Activated CD8-positive, alpha-beta memory T cell treated with anti-CD3 and anti-CD28 coated beads, Interleukin-2, amount 10 ng/mL, durations not matched to agents 7 days and 5 days (primary cell): ENCODE data around the gene CAT. TPM values are rescaled to one million over a fixed set of nuclear protein-coding genes. Genes with fewer than 3 reads are reported as not detected.

Experiments used
- ATAC-seq: fragments of 150-1000 bp; cut with Tn5 transposase; one replicate; pipeline ENCODE4 v1.10.0; 2021; ENCODE audit warnings: moderate library complexity
- CTCF ChIA-PET: fragments of 350-600 bp; sonication (Branson Sonifier 250); formaldehyde crosslinking; loops from one replicate; lab custom pipeline; 2021; ENCODE audit warnings: antibody characterized with exemption; lab: Charles Lee
- DNase-seq: peaks from one replicate; pipeline ENCODE4 v3.0.0-alpha.2; 2020
- H3K27ac Mint-ChIP-seq: one replicate; pipeline ENCODE4 v1.8.0; 2021; ENCODE audit warnings: mild to moderate bottlenecking, mixed read lengths
- H3K27me3 Mint-ChIP-seq: one replicate; pipeline ENCODE4 v1.8.0; 2021; ENCODE audit warnings: mixed read lengths
- H3K36me3 Mint-ChIP-seq: one replicate; pipeline ENCODE4 v1.8.0; 2021; ENCODE audit warnings: mild to moderate bottlenecking, mixed read lengths
- H3K4me1 Mint-ChIP-seq: one replicate; pipeline ENCODE4 v1.8.0; 2021; ENCODE audit warnings: mixed read lengths
- H3K4me3 Mint-ChIP-seq: one replicate; pipeline ENCODE4 v1.8.0; 2021; ENCODE audit warnings: mild to moderate bottlenecking, moderate library complexity, mixed read lengths
- H3K9me3 Mint-ChIP-seq: one replicate; pipeline ENCODE4 v1.8.0; 2022; ENCODE audit warnings: low read depth, mixed read lengths
- total RNA-seq, 2 experiments: library from RNA; stranded (reverse); gene quantifications; one replicate each; pipeline ENCODE4 v1.2.3, GENCODE V29; 2021

Gene CAT
- total RNA-seq, 2 experiments from 2014 or later, result 21.6 to 30.1 TPM

DNA sequence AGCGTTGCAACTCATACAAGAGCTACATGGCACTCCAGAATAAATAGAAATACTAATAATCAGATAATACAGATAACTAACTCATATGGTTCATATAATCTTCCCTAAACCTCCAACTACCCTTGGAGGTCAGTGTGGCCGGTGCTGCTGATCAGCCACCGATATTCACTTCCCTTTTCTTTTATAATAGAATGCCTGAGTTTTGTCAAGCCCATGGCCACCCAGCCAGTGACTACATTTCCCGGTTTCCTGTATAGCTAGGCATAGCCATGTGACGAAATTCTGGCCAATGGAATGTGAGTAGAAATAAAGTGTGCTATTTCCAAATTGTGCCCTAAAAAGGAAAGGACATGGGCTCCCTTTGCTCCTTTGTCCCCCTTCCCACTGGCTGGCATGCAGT is 5.9 kb upstream of the CAT start:
- no peaks in the 10 kb centered on the region for H3K9me3 Mint-ChIP-seq
- H3K36me3 Mint-ChIP-seq, result no peaks in the 10 kb centered on the region
- no peak overlapping the region for H3K4me3 Mint-ChIP-seq
- peaks cover 7% of the 10 kb centered on the region for H3K4me1 Mint-ChIP-seq
- CTCF ChIA-PET, result interaction anchor here (1.2 kb wide), 1 partner anchor 36 kb away, joined by 3 read pairs; no protein-coding TSS in a partner anchor
- H3K27me3 Mint-ChIP-seq, result peaks cover 13% of the 10 kb centered on the region
- no peak for ATAC-seq
- H3K27ac Mint-ChIP-seq, result no peak overlapping the region
- DNase-seq, result no peak

DNA sequence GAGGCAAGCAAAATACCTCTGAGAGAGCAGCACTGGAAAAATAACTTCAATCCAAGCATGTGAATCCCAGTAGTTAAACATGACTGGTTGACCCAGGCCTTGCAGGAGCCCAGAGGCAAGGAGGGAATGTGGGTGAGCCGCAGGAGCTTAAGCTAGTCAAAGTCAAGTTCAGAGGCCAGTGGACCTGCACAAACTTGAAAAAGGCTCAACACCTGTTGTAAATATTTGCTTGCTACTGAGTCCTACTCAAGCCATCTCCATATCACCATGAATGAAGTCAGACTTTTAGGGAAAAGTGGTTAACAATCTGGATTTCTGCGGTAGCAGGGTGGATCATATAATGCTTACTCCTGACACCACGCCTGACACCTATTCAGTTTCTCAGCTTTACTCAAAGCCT is 4.8 kb upstream of the CAT start:
- no peaks in the 10 kb centered on the region for H3K36me3 Mint-ChIP-seq
- H3K9me3 Mint-ChIP-seq, result no peaks in the 10 kb centered on the region
- H3K27ac Mint-ChIP-seq, result no peak overlapping the region
- no peak for DNase-seq
- no peak for ATAC-seq
- H3K27me3 Mint-ChIP-seq, result peaks cover 11% of the 10 kb centered on the region
- CTCF ChIA-PET, result no interaction called here
- H3K4me1 Mint-ChIP-seq, result peaks cover 7% of the 10 kb centered on the region
- H3K4me3 Mint-ChIP-seq, result no peak overlapping the region

DNA sequence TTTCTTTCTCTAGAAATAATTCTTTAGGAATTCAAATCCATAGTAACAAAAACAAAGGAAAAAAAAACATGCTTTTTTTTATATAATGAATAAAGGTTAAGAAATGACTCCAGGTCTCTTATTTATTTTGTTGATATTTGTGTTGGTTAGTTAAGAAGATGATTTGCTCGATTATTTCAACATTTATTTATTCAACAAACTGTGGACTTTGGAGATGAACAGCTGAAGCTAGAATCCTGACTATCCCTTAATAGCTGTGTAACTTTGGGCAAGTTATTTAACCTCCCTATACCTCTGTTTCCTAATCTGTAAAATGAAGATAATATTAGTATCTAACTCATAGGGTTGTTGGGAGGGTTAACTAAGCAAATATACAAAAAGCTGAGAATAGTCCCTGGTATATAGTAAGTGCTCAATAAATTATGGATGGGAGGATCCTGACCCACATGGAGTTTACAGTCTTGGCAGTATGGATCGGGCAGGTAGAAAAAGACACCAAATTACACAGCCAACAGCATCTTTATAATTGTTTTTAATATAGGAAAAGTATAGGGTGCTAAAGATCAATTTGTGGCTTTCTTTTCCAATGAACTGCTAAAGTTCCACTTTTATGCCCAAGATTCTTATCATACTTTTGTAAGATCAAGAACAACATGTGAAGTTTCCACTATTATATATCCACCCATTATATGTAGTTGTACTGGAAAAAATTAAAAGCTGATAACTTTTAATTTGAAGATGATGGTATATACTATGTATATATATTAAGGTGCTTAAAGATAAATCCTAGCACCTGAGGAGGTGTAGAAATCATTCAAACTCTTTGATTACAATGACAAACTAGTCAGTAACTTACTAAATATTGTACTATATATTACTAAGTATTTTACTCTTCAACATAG is 1.3 kb upstream of the CAT start:
- CTCF ChIA-PET, result interaction anchor here (0.9 to 2.0 kb wide), 5 partner anchors 10 to 263 kb away, joined by 3 to 5 read pairs (median 3); partner anchors contain the start of gene ABTB2
- Mint-ChIP-seq H3K4me1 (peaks cover 18% of the 10 kb centered on the region), H3K27me3 (peaks cover 2% of the 10 kb centered on the region), H3K36me3 (peaks cover 5% of the 10 kb centered on the region), H3K9me3 (no peaks in the 10 kb centered on the region), H3K27ac (no peak overlapping the region), H3K4me3 (no peak overlapping the region)
- DNase-seq (no peak), ATAC-seq (no peak)

DNA sequence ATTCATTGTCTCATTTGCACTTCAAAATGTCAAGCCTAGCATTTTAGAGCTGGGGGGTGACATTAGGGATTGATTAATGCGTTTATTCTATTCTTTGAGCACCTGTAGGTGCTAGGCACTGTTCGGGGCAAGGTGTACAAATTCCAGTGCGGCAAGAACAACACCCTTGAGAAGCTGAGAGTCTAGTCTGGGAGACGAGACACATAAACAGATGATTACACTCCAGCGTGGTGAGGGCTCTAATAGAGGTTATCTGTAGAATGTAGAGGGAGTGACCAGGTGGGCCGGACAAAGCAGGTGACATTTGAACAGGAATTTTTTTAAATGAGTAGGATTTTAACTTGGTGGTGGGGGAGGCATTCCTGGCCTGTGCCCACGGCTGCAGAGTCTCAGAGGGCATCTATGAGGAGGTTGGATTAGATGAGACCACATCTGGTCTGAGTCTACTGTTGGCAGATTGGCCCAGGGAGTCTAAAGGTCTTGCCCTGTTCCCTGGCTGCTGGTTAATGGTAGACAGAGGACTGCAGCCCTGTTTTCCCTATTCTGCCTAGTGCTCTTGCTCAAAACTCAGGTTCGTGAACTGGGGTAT is 970 bp downstream of the CAT start:
- peak overlapping the region; percentile 94 for H3K4me3 Mint-ChIP-seq
- no peaks in the 10 kb centered on the region for H3K27me3 Mint-ChIP-seq
- H3K9me3 Mint-ChIP-seq, result no peaks in the 10 kb centered on the region
- CTCF ChIA-PET, result interaction anchor here (1.3 to 1.6 kb wide), 3 partner anchors 9 to 452 kb away, joined by 3 to 5 read pairs (median 4); no protein-coding TSS in a partner anchor
- peak overlapping the region; percentile 89 for H3K27ac Mint-ChIP-seq
- ATAC-seq (no peak), DNase-seq (no peak)
- H3K4me1 Mint-ChIP-seq, result peaks cover 18% of the 10 kb centered on the region
- peaks cover 5% of the 10 kb centered on the region for H3K36me3 Mint-ChIP-seq

DNA sequence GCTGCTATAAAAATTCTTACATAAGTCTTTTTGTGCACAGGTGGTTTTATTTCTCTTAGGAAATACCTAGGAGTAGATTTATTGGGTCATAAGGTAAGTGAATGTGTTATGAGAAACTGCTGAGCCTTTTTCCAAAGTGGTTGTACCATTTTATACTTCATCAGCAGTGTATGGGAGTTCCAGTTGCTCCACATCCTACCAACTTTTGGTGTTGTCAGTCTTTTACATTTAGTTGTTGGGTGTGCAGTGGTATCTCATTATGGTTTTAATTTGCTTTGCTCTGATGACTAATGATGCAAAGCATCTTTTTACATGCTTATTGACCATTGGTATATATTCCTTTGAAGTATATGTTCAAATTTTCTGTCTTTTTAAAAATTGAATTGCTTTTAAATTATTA is 3.1 kb downstream of the CAT start:
- Mint-ChIP-seq H3K36me3 (peaks cover 5% of the 10 kb centered on the region), H3K4me3 (no peak overlapping the region), H3K4me1 (peaks cover 15% of the 10 kb centered on the region), H3K27ac (no peak overlapping the region), H3K9me3 (no peaks in the 10 kb centered on the region), H3K27me3 (no peaks in the 10 kb centered on the region)
- DNase-seq (no peak), ATAC-seq (no peak)
- CTCF ChIA-PET, result interaction anchor here (1.7 kb wide), 1 partner anchor 51 kb away, joined by 3 read pairs; no protein-coding TSS in a partner anchor

DNA sequence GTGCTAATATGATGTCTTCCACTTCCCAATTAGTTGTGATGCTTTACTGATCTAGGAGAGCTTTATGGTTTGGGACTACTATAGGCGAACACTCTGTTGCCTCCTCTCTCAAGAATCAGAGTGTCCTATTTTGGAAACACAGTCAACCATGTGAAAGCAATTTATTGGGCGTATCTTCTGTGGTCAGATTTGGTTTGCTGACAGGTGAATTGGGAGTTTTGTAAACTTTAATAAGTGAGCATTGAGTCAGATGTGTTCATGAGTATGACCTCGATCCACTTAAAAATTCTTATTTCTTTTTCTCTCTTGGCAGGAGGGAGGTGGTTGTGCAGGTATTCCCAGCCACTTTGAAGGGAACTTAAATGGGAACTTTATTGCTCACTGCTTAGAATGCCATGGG is 4.4 kb downstream of the CAT start:
- Mint-ChIP-seq H3K9me3 (no peaks in the 10 kb centered on the region), H3K27ac (no peak overlapping the region), H3K4me3 (no peak overlapping the region), H3K4me1 (peaks cover 20% of the 10 kb centered on the region), H3K27me3 (no peaks in the 10 kb centered on the region), H3K36me3 (peaks cover 5% of the 10 kb centered on the region)
- CTCF ChIA-PET, result no interaction called here
- DNase-seq (no peak), ATAC-seq (no peak)

DNA sequence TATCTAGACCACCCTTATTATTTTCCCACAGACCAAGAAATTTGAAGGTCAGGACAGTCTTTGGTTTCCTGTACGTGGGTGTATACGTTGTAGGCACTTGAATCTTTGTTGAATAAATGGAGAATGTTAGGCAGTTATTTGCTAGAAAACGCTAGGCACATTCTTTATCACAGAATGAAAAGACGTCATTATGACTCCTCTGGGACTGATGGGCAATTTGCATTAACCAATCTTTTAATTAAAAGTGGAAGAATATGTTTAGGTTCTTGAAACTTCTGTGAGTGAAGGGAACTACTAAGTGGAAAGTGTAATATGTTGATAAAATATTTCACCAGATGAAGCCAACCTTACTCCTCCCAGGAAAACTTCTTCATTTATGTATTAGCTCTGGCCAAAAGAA is 5.7 kb downstream of the CAT start:
- no peak for ATAC-seq
- peaks cover 7% of the 10 kb centered on the region for H3K36me3 Mint-ChIP-seq
- no peaks in the 10 kb centered on the region for H3K27me3 Mint-ChIP-seq
- peaks cover 27% of the 10 kb centered on the region for H3K4me1 Mint-ChIP-seq
- H3K27ac Mint-ChIP-seq, result no peak overlapping the region
- DNase-seq, result no peak
- no peaks in the 10 kb centered on the region for H3K9me3 Mint-ChIP-seq
- H3K4me3 Mint-ChIP-seq, result no peak overlapping the region
- CTCF ChIA-PET, result no interaction called here

DNA sequence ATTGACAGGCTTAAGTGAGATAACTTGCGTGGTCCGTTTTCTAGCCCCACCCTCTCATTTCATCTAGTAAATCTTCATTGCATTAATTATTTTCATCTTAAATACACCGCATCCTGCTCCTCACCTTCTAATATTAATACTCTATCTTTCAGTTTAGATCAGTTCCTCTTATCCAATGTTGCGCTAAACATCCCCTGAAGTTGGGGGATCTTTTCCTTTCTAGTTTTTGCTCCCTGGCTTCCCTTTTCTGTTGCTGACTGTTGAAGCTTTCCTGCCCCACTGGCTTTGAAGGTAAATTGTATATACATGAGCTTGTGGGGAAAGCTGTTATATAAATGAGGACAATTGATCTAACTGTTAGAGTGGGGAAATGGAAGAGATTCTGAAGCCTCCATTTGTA is 7.2 kb downstream of the CAT start:
- peaks cover 17% of the 10 kb centered on the region for H3K4me1 Mint-ChIP-seq
- ATAC-seq (no peak), DNase-seq (no peak)
- no peaks in the 10 kb centered on the region for H3K27me3 Mint-ChIP-seq
- H3K27ac Mint-ChIP-seq, result no peak overlapping the region
- H3K4me3 Mint-ChIP-seq, result no peak overlapping the region
- H3K9me3 Mint-ChIP-seq, result no peaks in the 10 kb centered on the region
- CTCF ChIA-PET, result no interaction called here
- peaks cover 9% of the 10 kb centered on the region for H3K36me3 Mint-ChIP-seq

DNA sequence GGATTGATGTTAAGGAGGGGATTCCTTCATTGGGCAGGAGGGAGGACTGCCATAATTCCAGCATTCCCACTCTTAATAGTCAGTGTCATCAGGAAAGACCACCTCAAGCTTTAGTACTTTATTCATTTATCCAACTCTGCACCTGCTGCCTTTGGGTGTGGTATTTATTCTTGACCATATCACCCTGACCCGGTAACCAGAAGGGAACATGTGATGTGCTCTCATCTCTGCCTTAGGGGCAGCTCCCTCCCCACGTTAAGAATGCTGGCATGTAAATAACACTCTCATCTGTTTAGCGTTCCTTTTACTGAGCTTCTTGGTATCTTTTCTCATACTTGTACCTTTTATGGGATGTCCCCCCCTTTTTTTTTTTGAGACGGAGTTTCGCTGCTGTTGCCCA is 7.7 kb downstream of the CAT start:
- DNase-seq (no peak), ATAC-seq (no peak)
- H3K4me1 Mint-ChIP-seq, result peaks cover 17% of the 10 kb centered on the region
- H3K36me3 Mint-ChIP-seq, result peaks cover 7% of the 10 kb centered on the region
- no peaks in the 10 kb centered on the region for H3K9me3 Mint-ChIP-seq
- CTCF ChIA-PET, result no interaction called here
- no peak overlapping the region for H3K4me3 Mint-ChIP-seq
- no peak overlapping the region for H3K27ac Mint-ChIP-seq
- no peaks in the 10 kb centered on the region for H3K27me3 Mint-ChIP-seq

DNA sequence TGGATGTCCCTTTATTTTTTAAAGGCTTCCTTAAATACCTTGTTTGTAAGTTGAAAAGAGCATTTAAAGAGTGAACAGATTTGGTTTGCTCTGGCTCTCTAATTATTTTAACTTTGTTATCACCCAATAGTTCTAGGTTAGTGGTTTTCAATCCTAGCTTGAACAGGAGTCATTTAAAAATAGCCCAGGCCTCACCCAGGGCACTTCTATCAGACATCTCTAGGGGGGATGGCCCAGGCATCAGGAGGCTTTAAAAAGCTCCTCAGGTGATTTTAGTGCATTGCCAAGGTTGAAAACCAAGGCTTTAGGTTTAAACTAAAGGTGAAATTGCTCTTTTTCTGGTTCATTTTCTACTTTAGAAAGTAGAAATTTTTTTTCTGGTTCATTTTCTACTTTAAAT is 8.3 kb downstream of the CAT start:
- Mint-ChIP-seq H3K27me3 (no peaks in the 10 kb centered on the region), H3K4me1 (peaks cover 17% of the 10 kb centered on the region), H3K4me3 (no peak overlapping the region), H3K9me3 (no peaks in the 10 kb centered on the region), H3K27ac (no peak overlapping the region), H3K36me3 (peaks cover 8% of the 10 kb centered on the region)
- CTCF ChIA-PET, result interaction anchor here (0.9 to 1.9 kb wide), 2 partner anchors 9 to 21 kb away, joined by 3 to 5 read pairs; no protein-coding TSS in a partner anchor
- DNase-seq, result no peak
- ATAC-seq, result no peak

DNA sequence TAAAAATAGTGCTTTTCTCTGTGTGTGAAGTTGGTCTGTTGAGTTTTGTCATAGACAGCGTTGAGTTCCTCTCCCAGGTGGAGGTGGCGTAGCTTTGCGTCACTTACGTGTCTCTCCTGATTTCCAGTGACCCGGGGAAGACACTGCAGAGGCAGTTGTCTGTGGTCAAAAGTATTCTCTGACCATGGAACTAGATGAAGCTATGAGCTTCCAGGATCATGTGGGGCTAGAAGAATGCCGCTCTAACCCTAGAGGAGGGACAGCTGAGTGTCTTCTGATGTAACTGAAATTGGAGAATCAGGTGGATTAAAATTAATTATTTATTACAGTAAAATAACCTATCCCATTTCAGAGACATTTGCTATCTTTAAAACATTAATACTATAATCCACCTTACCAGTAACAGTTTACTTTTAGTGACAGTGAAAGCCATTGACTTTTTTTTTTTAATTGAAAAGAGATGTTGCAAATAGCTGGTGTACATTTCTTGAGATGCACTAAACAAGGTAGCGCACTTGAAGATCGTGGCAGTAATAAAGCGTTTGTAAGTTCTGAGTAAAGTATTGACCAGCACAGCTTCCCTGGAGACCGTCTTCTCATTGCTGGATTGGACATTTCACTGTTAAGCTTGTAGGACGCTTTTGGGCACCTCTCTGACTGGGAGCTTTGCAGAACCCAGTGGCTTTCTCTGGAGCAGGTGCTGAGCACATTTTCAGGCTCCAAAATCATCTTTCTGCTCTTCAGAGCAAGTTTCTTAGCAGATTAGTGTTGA is 9.7 kb downstream of the CAT start:
- H3K9me3 Mint-ChIP-seq, result no peaks in the 10 kb centered on the region
- no peak for ATAC-seq
- H3K27me3 Mint-ChIP-seq, result no peaks in the 10 kb centered on the region
- H3K27ac Mint-ChIP-seq, result peak overlapping the region; percentile 10
- CTCF ChIA-PET, result interaction anchor here (1.9 kb wide), 1 partner anchor 20 kb away, joined by 5 read pairs; no protein-coding TSS in a partner anchor
- H3K36me3 Mint-ChIP-seq, result peaks cover 15% of the 10 kb centered on the region
- no peak overlapping the region for H3K4me3 Mint-ChIP-seq
- peaks cover 17% of the 10 kb centered on the region for H3K4me1 Mint-ChIP-seq
- no peak for DNase-seq

DNA sequence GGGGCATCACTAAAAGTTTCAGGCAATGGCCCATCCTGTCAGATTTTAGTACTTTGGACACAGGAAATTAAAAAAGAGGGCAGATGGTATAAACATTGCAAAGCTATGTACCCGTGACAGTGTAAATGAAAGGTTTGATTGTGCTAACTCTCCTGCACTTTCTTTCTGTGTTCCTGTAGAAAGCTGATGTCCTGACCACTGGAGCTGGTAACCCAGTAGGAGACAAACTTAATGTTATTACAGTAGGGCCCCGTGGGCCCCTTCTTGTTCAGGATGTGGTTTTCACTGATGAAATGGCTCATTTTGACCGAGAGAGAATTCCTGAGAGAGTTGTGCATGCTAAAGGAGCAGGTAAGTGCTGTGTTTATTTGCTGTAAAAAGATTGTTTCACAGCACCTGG is 10.3 kb downstream of the CAT start:
- DNase-seq (no peak), ATAC-seq (peak; percentile 42)
- H3K27me3 Mint-ChIP-seq, result no peaks in the 10 kb centered on the region
- CTCF ChIA-PET, result interaction anchor here (0.6 kb wide), 1 partner anchor 20 kb away, joined by 3 read pairs; no protein-coding TSS in a partner anchor
- no peak overlapping the region for H3K4me3 Mint-ChIP-seq
- peaks cover 17% of the 10 kb centered on the region for H3K4me1 Mint-ChIP-seq
- peak overlapping the region; percentile 10 for H3K27ac Mint-ChIP-seq
- H3K36me3 Mint-ChIP-seq, result peaks cover 20% of the 10 kb centered on the region
- no peaks in the 10 kb centered on the region for H3K9me3 Mint-ChIP-seq

DNA sequence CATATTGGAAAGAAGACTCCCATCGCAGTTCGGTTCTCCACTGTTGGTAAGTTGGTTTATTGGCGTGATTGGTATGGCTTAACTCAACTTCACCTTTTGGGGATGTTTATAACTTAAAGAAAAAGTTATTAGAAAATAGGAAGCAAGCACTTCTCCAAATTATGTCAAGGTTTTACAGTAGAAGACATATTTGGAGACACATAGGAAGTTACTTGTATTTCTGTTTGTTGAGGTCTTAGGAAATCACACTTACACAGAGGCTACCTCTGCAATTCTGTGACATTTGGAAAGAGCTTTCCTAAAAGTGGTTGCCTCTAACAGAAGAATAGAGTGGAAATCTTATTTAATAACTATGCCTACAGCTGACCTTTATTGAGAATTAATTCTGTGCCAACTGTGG is 12.3 kb downstream of the CAT start:
- no peaks in the 10 kb centered on the region for H3K9me3 Mint-ChIP-seq
- peaks cover 17% of the 10 kb centered on the region for H3K4me1 Mint-ChIP-seq
- no peaks in the 10 kb centered on the region for H3K27me3 Mint-ChIP-seq
- H3K4me3 Mint-ChIP-seq, result no peak overlapping the region
- ATAC-seq (no peak), DNase-seq (no peak)
- no peak overlapping the region for H3K27ac Mint-ChIP-seq
- H3K36me3 Mint-ChIP-seq, result peaks cover 20% of the 10 kb centered on the region
- CTCF ChIA-PET, result interaction anchor here (0.6 kb wide), 1 partner anchor 35 kb away, joined by 3 read pairs; no protein-coding TSS in a partner anchor
